Measurements from ENCODE around the gene DDHD1. TPM values are rescaled to one million over a fixed set of nuclear protein-coding genes. Genes with fewer than 3 reads are reported as not detected.

The DDHD1 gene
- total RNA-seq, 1 donor, result 30.0 TPM

DNA sequence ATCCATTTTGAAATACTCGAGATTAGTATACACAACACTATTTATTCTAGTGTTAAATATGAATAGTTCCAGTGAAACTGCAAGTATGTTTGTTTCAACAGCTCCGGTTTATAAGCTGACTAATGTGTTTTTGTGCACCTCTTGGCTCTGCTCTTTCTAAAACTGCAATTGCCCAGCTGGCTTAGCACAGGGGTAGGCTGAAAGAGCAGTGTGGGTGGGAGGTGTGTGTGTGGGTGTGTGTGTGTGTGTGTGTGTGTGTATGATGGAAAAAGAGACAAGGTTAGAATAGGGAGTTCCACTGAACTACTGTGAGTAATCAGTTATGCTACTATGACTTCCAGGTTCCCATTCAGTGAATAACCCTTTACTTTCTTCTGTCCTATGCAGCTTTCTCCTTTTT, 37.8 kb upstream of the DDHD1 start:
- H4K20me1 ChIP-seq (ENCODE audit: insufficient read depth, low read length), result no peaks in the 10 kb centered on the region
- H2AFZ ChIP-seq (ENCODE audit: low read length), result no peak overlapping the region
- H3K79me2 ChIP-seq (ENCODE audit: insufficient read depth, low read length), result no peaks in the 10 kb centered on the region
- DNase-seq (ENCODE audit: insufficient read length, low spot score, missing footprints), result no peak
- TF ChIP-seq, protein P1, sequence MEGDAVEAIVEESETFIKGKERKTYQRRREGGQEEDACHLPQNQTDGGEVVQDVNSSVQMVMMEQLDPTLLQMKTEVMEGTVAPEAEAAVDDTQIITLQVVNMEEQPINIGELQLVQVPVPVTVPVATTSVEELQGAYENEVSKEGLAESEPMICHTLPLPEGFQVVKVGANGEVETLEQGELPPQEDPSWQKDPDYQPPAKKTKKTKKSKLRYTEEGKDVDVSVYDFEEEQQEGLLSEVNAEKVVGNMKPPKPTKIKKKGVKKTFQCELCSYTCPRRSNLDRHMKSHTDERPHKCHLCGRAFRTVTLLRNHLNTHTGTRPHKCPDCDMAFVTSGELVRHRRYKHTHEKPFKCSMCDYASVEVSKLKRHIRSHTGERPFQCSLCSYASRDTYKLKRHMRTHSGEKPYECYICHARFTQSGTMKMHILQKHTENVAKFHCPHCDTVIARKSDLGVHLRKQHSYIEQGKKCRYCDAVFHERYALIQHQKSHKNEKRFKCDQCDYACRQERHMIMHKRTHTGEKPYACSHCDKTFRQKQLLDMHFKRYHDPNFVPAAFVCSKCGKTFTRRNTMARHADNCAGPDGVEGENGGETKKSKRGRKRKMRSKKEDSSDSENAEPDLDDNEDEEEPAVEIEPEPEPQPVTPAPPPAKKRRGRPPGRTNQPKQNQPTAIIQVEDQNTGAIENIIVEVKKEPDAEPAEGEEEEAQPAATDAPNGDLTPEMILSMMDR (IDR thresholded peaks at IDR 0.05; ENCODE audit: extremely low read depth, low read depth, low read length), result no peak
- H3K9me3 ChIP-seq (ENCODE audit: low read depth, low read length), result no peaks in the 10 kb centered on the region
- no peaks in the 10 kb centered on the region for H3K36me3 ChIP-seq (ENCODE audit: insufficient read depth, low read length)
- no peak overlapping the region for H3K4me3 ChIP-seq (ENCODE audit: insufficient read depth, low read length)
- no peak overlapping the region for H3K27ac ChIP-seq (ENCODE audit: low read depth, low read length)
- no peak overlapping the region for H3K4me2 ChIP-seq (ENCODE audit: insufficient read depth, low read length)
- peaks cover 15% of the 10 kb centered on the region for H3K4me1 ChIP-seq (ENCODE audit: insufficient read depth, low read length)
- H3K27me3 ChIP-seq (ENCODE audit: insufficient read depth, low read length), result no peaks in the 10 kb centered on the region

DNA sequence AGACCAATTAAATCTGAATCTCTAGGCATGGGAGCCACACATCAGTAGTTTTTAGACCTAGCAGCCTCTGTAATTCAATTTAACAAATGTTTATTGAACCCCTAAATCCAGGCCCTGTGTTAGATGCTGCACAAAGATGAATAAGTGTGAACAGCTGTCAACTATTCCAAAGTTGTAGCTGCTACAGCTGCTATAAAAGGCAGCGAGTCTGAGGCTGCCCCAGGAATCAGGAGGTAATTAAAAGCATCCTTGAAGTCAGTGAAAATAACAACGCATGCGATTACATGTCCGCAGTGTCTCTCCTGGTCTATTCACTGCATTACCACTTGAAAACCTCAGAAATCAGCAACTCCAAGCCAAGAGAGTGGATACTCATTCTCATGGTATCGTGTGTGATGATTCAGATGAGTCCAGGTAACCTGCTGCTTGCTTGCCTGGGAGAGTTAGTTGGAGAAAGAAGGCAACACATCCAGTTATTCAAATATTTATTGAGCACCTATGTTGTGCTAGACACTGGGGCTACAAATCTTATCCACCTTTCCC, 34.9 kb upstream of the DDHD1 start:
- Histone ChIP-seq H3K4me1 (ENCODE audit: insufficient read depth, low read length) (peaks cover 9% of the 10 kb centered on the region), H3K4me3 (ENCODE audit: insufficient read depth, low read length) (no peak overlapping the region), H3K79me2 (ENCODE audit: insufficient read depth, low read length) (no peaks in the 10 kb centered on the region), H4K20me1 (ENCODE audit: insufficient read depth, low read length) (no peaks in the 10 kb centered on the region), H2AFZ (ENCODE audit: low read length) (no peak overlapping the region), H3K9me3 (ENCODE audit: low read depth, low read length) (no peaks in the 10 kb centered on the region), H3K36me3 (ENCODE audit: insufficient read depth, low read length) (no peaks in the 10 kb centered on the region), H3K4me2 (ENCODE audit: insufficient read depth, low read length) (no peak overlapping the region), H3K27ac (ENCODE audit: low read depth, low read length) (no peak overlapping the region), H3K27me3 (ENCODE audit: insufficient read depth, low read length) (no peaks in the 10 kb centered on the region)
- TF ChIP-seq, protein P1 (IDR thresholded peaks at IDR 0.05; ENCODE audit: extremely low read depth, low read depth, low read length), result no peak
- DNase-seq (ENCODE audit: insufficient read length, low spot score, missing footprints), result peak; percentile 6

DNA sequence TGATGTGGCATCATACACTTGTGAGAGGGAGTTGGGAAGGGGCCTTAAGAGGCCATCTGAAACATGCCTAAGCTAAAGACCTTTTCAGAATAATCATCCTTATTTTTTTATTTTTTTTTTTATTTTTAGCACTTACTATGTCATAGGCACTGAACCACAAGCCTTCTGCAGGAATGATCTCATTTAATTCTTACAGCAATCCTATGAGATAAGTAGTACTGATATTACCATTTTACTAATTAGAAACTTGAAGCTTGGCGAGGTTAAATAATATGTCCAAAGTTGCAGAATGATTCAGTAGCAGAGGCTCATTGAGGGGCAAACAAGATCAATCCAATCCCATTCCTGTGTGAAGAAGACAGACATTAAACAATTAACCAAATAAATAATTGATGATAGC, 33.4 kb upstream of the DDHD1 start:
- Histone ChIP-seq H3K4me2 (ENCODE audit: insufficient read depth, low read length) (no peak overlapping the region), H3K27ac (ENCODE audit: low read depth, low read length) (no peak overlapping the region), H3K4me1 (ENCODE audit: insufficient read depth, low read length) (no peaks in the 10 kb centered on the region), H4K20me1 (ENCODE audit: insufficient read depth, low read length) (no peaks in the 10 kb centered on the region), H3K27me3 (ENCODE audit: insufficient read depth, low read length) (no peaks in the 10 kb centered on the region), H3K79me2 (ENCODE audit: insufficient read depth, low read length) (no peaks in the 10 kb centered on the region), H2AFZ (ENCODE audit: low read length) (no peak overlapping the region), H3K4me3 (ENCODE audit: insufficient read depth, low read length) (no peak overlapping the region), H3K36me3 (ENCODE audit: insufficient read depth, low read length) (no peaks in the 10 kb centered on the region), H3K9me3 (ENCODE audit: low read depth, low read length) (no peaks in the 10 kb centered on the region)
- DNase-seq (ENCODE audit: insufficient read length, low spot score, missing footprints), result no peak
- TF ChIP-seq, protein P1 (IDR thresholded peaks at IDR 0.05; ENCODE audit: extremely low read depth, low read depth, low read length), result no peak

DNA sequence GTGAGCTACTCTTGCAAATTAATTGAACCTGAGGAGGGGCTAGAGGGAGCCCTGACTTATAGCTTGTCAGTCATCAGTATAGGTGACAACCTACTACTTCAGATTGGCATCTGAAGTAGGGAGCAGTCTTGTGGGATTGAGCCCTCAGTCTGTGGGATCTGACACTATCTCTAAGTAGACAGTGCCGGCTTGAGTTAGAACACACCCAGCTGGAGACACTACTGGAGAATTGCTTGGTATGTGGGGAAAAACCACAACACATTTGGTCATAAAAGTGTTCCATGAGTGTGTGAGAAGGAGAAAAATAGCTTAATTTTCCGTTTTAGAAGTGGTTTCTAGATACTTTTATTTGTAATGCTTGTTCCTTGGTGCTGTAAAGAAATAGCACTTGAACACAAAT, 30.5 kb upstream of the DDHD1 start:
- no peak overlapping the region for H3K4me2 ChIP-seq (ENCODE audit: insufficient read depth, low read length)
- no peak overlapping the region for H2AFZ ChIP-seq (ENCODE audit: low read length)
- no peak overlapping the region for H3K27ac ChIP-seq (ENCODE audit: low read depth, low read length)
- H3K36me3 ChIP-seq (ENCODE audit: insufficient read depth, low read length), result no peaks in the 10 kb centered on the region
- TF ChIP-seq, protein P1 (IDR thresholded peaks at IDR 0.05; ENCODE audit: extremely low read depth, low read depth, low read length), result no peak
- no peaks in the 10 kb centered on the region for H4K20me1 ChIP-seq (ENCODE audit: insufficient read depth, low read length)
- H3K9me3 ChIP-seq (ENCODE audit: low read depth, low read length), result no peaks in the 10 kb centered on the region
- H3K4me3 ChIP-seq (ENCODE audit: insufficient read depth, low read length), result no peak overlapping the region
- no peaks in the 10 kb centered on the region for H3K4me1 ChIP-seq (ENCODE audit: insufficient read depth, low read length)
- H3K79me2 ChIP-seq (ENCODE audit: insufficient read depth, low read length), result no peaks in the 10 kb centered on the region
- peak; percentile 25 for DNase-seq (ENCODE audit: insufficient read length, low spot score, missing footprints)
- no peaks in the 10 kb centered on the region for H3K27me3 ChIP-seq (ENCODE audit: insufficient read depth, low read length)

All from osteoblast (primary cell).